Cardiac fibroblast (primary cell): Measurements from ENCODE around the gene F11.
A peak's percentile ranks its signal among the peaks of the same experiment; 100 is the strongest.
"Not testable (repeated sequence)": the region's sequence is repeated elsewhere in the genome, so short reads cannot be mapped to it uniquely, and the experiment has no call there.

ENCODE experiments used
- DNase-seq, 2 donors: peaks; one replicate each; pipeline versions ENCODE4 v3.0.0 to v3.0.0-alpha.2; 2010; ENCODE audit warnings: low read depth in 2 of 2
- H3K4me3 ChIP-seq, 2 donors: replicated peaks in 1 of 2; 1 replicate in 1 of 2; 2 replicates in 1 of 2; pipeline ENCODE4 v1.5.1; 2011; ENCODE audit warnings: low read depth in 2 of 2, low read length in 2 of 2, mild to moderate bottlenecking in 2 of 2, moderate library complexity in 1 of 2
- CTCF ChIP-seq: IDR thresholded peaks from one replicate; pipeline ENCODE4 v1.5.1; 2011; ENCODE audit warnings: low read depth, mild to moderate bottlenecking, low read length, inconsistent platforms

F11 gene

GRCh38 chr4:186300659-186301390 lies 34.8 kb downstream of the F11 start:
- DNase-seq = no peak
- TF ChIP-seq CTCF = no peak
- no peak overlapping the region for H3K4me3 ChIP-seq

- no peak for DNase-seq
- H3K4me3 ChIP-seq = no peak overlapping the region
- TF ChIP-seq CTCF = no peak
Observed at GRCh38 chr4:186304216-186304615, 38.2 kb downstream of the F11 start.

- no peak for TF ChIP-seq CTCF
- peak; percentile 5 to 36 for DNase-seq
- no peak overlapping the region for H3K4me3 ChIP-seq
Observed at GRCh38 chr4:186304866-186305505, 39.0 kb downstream of the F11 start.

- no peak for TF ChIP-seq CTCF
Observed at GRCh38 chr4:186307497-186307896, 41.5 kb downstream of the F11 start.

GRCh38 chr4:186307916-186308315 lies 41.9 kb downstream of the F11 start:
- no peak for TF ChIP-seq CTCF

More at GRCh38 chr4:186307497-186307896, 41.5 kb downstream of the F11 start:
- no peak overlapping the region for H3K4me3 ChIP-seq
- DNase-seq = no peak

GRCh38 chr4:186318481-186318880 lies 52.5 kb downstream of the F11 start:
- no peak for DNase-seq
- no peak for TF ChIP-seq CTCF
- H3K4me3 ChIP-seq = no peak overlapping the region

More at GRCh38 chr4:186307916-186308315, 41.9 kb downstream of the F11 start:
- H3K4me3 ChIP-seq = no peak overlapping the region
- DNase-seq = no peak

GRCh38 chr4:186324660-186325059 lies 58.7 kb downstream of the F11 start:
- not testable (repeated sequence) for H3K4me3 ChIP-seq, DNase-seq
